Astrocyte (in vitro differentiated cells and primary cell): ENCODE results near the gene KIAA0232. TPM values are rescaled to one million over a fixed set of nuclear protein-coding genes. Genes with fewer than 3 reads are reported as not detected.

Experiments
- DNase-seq: peaks from one replicate; pipeline ENCODE4 v3.0.0-alpha.2; 2010; ENCODE audit warnings: low read depth
- FAIRE-seq: peaks from 2 replicates; lab custom pipeline; 2011; peaks lifted over from hg19 to GRCh38; lab: Jason Lieb, UNC
- H2AFZ ChIP-seq: 2 replicates; pipeline ENCODE4 v1.6.0; 2012; ENCODE audit warnings: low read depth, low read length, inconsistent platforms
- H3K27ac ChIP-seq: 2 replicates; pipeline ENCODE4 v1.5.1; 2011; ENCODE audit warnings: low read depth, low read length, inconsistent platforms
- H3K27me3 ChIP-seq: 2 replicates; pipeline ENCODE4 v1.6.0; 2011; ENCODE audit warnings: low read length, inconsistent platforms; ENCODE audit not compliant: insufficient read depth
- H3K36me3 ChIP-seq: 2 replicates; pipeline ENCODE4 v1.5.1; 2011; ENCODE audit warnings: low read length, inconsistent platforms; ENCODE audit not compliant: insufficient read depth
- H3K4me1 ChIP-seq: 2 replicates; pipeline ENCODE4 v1.5.1; 2011; ENCODE audit warnings: low read length, inconsistent platforms; ENCODE audit not compliant: insufficient read depth
- H3K4me2 ChIP-seq: 2 replicates; pipeline ENCODE4 v1.6.0; 2012; ENCODE audit warnings: low read length, inconsistent platforms
- H3K4me3 ChIP-seq: 2 replicates; pipeline ENCODE4 v1.5.1; 2011; ENCODE audit warnings: low read depth, mild to moderate bottlenecking, low read length, inconsistent platforms; ENCODE audit not compliant: insufficient read depth
- H3K79me2 ChIP-seq: 2 replicates; pipeline ENCODE4 v1.6.0; 2012; ENCODE audit warnings: mild to moderate bottlenecking, low read length, inconsistent platforms; ENCODE audit not compliant: insufficient read depth
- H3K9ac ChIP-seq: 2 replicates; pipeline ENCODE4 v1.6.0; 2012; ENCODE audit warnings: mild to moderate bottlenecking, low read length, inconsistent platforms
- H3K9me3 ChIP-seq: 2 replicates; pipeline ENCODE4 v1.5.1; 2012; ENCODE audit warnings: low read depth, mild to moderate bottlenecking, low read length, inconsistent platforms; ENCODE audit not compliant: insufficient read depth
- H4K20me1 ChIP-seq: 2 replicates; pipeline ENCODE4 v1.6.0; 2012; ENCODE audit warnings: low read length, inconsistent platforms; ENCODE audit not compliant: insufficient read depth
- H3K27ac Mint-ChIP-seq: one replicate; pipeline ENCODE4 v1.8.0; 2021; ENCODE audit warnings: mild to moderate bottlenecking, mixed read lengths; ENCODE audit not compliant: unreplicated experiment
- H3K27me3 Mint-ChIP-seq: one replicate; pipeline ENCODE4 v1.8.0; 2021; ENCODE audit warnings: low read depth, mixed read lengths; ENCODE audit not compliant: unreplicated experiment
- H3K36me3 Mint-ChIP-seq: one replicate; pipeline ENCODE4 v1.8.0; 2021; ENCODE audit warnings: low read depth, mixed read lengths; ENCODE audit not compliant: unreplicated experiment
- H3K4me1 Mint-ChIP-seq: one replicate; pipeline ENCODE4 v1.8.0; 2021; ENCODE audit warnings: low read depth, mixed read lengths; ENCODE audit not compliant: unreplicated experiment
- H3K4me3 Mint-ChIP-seq: one replicate; pipeline ENCODE4 v1.8.0; 2021; ENCODE audit warnings: mild to moderate bottlenecking, moderate library complexity, mixed read lengths; ENCODE audit not compliant: unreplicated experiment
- H3K9me3 Mint-ChIP-seq: one replicate; pipeline ENCODE4 v1.8.0; 2021; ENCODE audit warnings: mild to moderate bottlenecking, mixed read lengths; ENCODE audit not compliant: unreplicated experiment
- EZH2 ChIP-seq: IDR thresholded peaks from 2 replicates; pipeline ENCODE4 v1.6.1; 2012; ENCODE audit warnings: mild to moderate bottlenecking, low read length, inconsistent platforms; ENCODE audit not compliant: insufficient read depth
- total RNA-seq: library from RNA; stranded (reverse); gene quantifications from 2 replicates; pipeline ENCODE4 v1.2.1, GENCODE V29; 2021
- TF ChIP-seq, protein P1 (sequence below): IDR thresholded peaks from 2 replicates; pipeline ENCODE4 v1.5.1; 2011; ENCODE audit warnings: low read depth, mild to moderate bottlenecking, inconsistent platforms, low read length, moderate library complexity; ENCODE audit not compliant: insufficient read depth

Gene KIAA0232
- total RNA-seq, 1 donor from 2014 or later = 27.6 TPM

DNA sequence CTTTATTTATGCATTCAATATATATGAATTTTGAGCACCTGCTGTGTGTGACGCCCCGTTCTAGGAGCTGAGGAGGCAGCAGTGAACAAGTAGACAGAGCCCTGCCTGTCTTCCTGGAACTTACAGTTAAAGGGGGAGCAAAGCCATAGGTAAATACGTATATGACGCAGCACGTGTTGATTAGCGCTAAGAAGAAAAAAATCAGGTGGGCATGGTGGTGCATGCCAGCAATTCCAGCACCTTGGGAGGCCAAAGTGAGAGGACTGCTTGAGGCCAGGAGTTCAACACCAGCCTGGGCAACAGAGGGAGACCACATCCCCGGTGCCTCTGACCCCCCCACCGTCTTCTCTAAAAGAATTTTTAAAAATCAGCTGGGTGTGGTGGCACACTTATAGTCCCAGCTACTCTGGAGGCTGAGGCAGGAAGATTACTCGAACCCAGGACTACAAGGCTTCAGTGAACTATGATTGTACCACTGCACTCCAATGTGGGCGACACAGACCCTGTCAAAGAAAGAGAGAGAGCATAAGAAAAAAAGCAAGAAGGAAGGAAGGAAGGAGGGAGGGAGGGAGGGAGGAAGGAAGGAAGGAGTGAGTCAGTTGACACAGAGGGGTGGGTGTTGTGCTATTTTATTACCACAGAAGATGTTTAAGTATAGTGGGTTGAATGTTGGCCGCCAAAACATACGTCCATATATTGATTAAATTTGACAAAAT, 5.4 kb upstream of the KIAA0232 start:
- Mint-ChIP-seq H3K9me3 (no peaks in the 10 kb centered on the region), H3K4me1 (peaks cover 23% of the 10 kb centered on the region), H3K27me3 (peaks cover 23% of the 10 kb centered on the region), H3K27ac (no peak overlapping the region), H3K36me3 (peaks cover 2% of the 10 kb centered on the region), H3K4me3 (no peak overlapping the region)
- H3K4me3 ChIP-seq = no peak overlapping the region
- no peaks in the 10 kb centered on the region for H3K4me1 ChIP-seq
- no peak overlapping the region for H2AFZ ChIP-seq
- no peak overlapping the region for H3K9ac ChIP-seq
- H3K36me3 ChIP-seq = no peaks in the 10 kb centered on the region
- FAIRE-seq (no peak), DNase-seq (no peak)
- H3K27ac ChIP-seq = no peak overlapping the region
- H3K9me3 ChIP-seq = no peaks in the 10 kb centered on the region
- no peaks in the 10 kb centered on the region for H4K20me1 ChIP-seq
- no peak for TF ChIP-seq EZH2
- TF ChIP-seq, protein P1, sequence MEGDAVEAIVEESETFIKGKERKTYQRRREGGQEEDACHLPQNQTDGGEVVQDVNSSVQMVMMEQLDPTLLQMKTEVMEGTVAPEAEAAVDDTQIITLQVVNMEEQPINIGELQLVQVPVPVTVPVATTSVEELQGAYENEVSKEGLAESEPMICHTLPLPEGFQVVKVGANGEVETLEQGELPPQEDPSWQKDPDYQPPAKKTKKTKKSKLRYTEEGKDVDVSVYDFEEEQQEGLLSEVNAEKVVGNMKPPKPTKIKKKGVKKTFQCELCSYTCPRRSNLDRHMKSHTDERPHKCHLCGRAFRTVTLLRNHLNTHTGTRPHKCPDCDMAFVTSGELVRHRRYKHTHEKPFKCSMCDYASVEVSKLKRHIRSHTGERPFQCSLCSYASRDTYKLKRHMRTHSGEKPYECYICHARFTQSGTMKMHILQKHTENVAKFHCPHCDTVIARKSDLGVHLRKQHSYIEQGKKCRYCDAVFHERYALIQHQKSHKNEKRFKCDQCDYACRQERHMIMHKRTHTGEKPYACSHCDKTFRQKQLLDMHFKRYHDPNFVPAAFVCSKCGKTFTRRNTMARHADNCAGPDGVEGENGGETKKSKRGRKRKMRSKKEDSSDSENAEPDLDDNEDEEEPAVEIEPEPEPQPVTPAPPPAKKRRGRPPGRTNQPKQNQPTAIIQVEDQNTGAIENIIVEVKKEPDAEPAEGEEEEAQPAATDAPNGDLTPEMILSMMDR = no peak
- no peak overlapping the region for H3K4me2 ChIP-seq
- peaks cover 9% of the 10 kb centered on the region for H3K27me3 ChIP-seq
- H3K79me2 ChIP-seq = no peaks in the 10 kb centered on the region

DNA sequence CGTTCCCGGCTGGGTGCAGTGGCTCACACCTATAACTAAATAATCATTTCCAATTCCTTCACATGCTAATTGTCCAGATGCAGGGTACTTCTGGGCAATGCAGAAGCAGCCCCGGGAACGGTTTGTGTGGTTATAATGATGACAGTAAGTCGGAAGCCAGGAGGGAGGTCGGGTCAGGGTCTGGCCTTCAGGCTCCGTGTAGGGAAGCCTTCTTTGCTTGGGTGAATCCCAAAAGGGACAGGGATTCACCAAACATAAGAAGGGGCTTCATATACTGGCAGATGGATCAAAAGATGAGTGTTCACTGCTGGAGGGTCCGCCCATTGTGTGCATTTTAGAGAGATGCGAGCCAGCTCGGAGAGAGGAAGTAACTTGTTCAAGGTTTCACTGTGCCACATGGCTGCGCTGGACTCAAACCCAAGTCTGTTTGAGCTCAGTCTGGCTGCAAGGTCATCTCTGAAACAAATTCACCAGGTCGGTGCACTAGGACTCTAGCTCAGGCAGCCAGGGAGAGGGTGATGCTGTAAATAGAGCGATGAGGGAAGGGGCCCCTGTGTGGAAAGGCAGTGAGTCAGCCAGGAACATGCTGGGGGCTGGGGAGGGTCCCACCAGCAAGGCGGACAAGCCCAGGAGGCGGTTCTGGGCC, 4.8 kb upstream of the KIAA0232 start:
- no peak overlapping the region for H3K27ac ChIP-seq
- H3K79me2 ChIP-seq = no peaks in the 10 kb centered on the region
- Mint-ChIP-seq H3K4me1 (peaks cover 20% of the 10 kb centered on the region), H3K36me3 (peaks cover 2% of the 10 kb centered on the region), H3K9me3 (no peaks in the 10 kb centered on the region), H3K27ac (no peak overlapping the region), H3K27me3 (peaks cover 18% of the 10 kb centered on the region), H3K4me3 (no peak overlapping the region)
- no peaks in the 10 kb centered on the region for H3K4me1 ChIP-seq
- no peak overlapping the region for H3K9ac ChIP-seq
- no peak overlapping the region for H2AFZ ChIP-seq
- peaks cover 9% of the 10 kb centered on the region for H3K27me3 ChIP-seq
- H3K9me3 ChIP-seq = no peaks in the 10 kb centered on the region
- FAIRE-seq (no peak), DNase-seq (no peak)
- H3K4me2 ChIP-seq = no peak overlapping the region
- TF ChIP-seq, protein P1 = no peak
- TF ChIP-seq EZH2 = no peak
- no peaks in the 10 kb centered on the region for H3K36me3 ChIP-seq
- H3K4me3 ChIP-seq = no peak overlapping the region
- no peaks in the 10 kb centered on the region for H4K20me1 ChIP-seq

GRCh38 chr4:6778435-6778834, 4.1 kb upstream of the KIAA0232 start:
- no peak overlapping the region for H3K4me3 Mint-ChIP-seq
- H3K27me3 ChIP-seq = peaks cover 9% of the 10 kb centered on the region
- no peak overlapping the region for H3K9ac ChIP-seq
- no peak overlapping the region for H3K27ac Mint-ChIP-seq
- no peaks in the 10 kb centered on the region for H4K20me1 ChIP-seq
- H3K9me3 ChIP-seq = no peaks in the 10 kb centered on the region
- H3K4me3 ChIP-seq = no peak overlapping the region
- no peaks in the 10 kb centered on the region for H3K36me3 ChIP-seq
- H3K27me3 Mint-ChIP-seq = peaks cover 14% of the 10 kb centered on the region
- no peaks in the 10 kb centered on the region for H3K4me1 ChIP-seq
- peaks cover 4% of the 10 kb centered on the region for H3K79me2 ChIP-seq
- H3K4me2 ChIP-seq = no peak overlapping the region
- H3K27ac ChIP-seq = no peak overlapping the region
- peaks cover 2% of the 10 kb centered on the region for H3K36me3 Mint-ChIP-seq
- H3K9me3 Mint-ChIP-seq = no peaks in the 10 kb centered on the region
- H3K4me1 Mint-ChIP-seq = peaks cover 14% of the 10 kb centered on the region
- H2AFZ ChIP-seq = no peak overlapping the region
- TF ChIP-seq EZH2 = no peak
- TF ChIP-seq, protein P1 = no peak
- FAIRE-seq (no peak), DNase-seq (no peak)
